GM18907 (cell line): Measurements from ENCODE around the gene ATP4B.

Experiments used
- ATAC-seq: cut with Tn5 transposase; IDR thresholded peaks from one replicate; pipeline ENCODE4 v1.9.1; 2021; ENCODE audit warnings: mild to moderate bottlenecking, moderate library complexity; ENCODE audit not compliant: unreplicated experiment

Gene ATP4B

GRCh38 chr13:113608967-113609533 lies 48.9 kb downstream of the ATP4B start:
- ATAC-seq: no peak

- no peak for ATAC-seq
Observed at GRCh38 chr13:113607889-113608635, 49.9 kb downstream of the ATP4B start.

GRCh38 chr13:113607056-113607888 lies 50.7 kb downstream of the ATP4B start:
- ATAC-seq: no peak

- no peak for ATAC-seq
Observed at GRCh38 chr13:113605866-113606438, 52.0 kb downstream of the ATP4B start.

- ATAC-seq: no peak
Observed at GRCh38 chr13:113605461-113605860, 52.5 kb downstream of the ATP4B start.

- ATAC-seq: no peak
Observed at GRCh38 chr13:113604186-113604585, 53.8 kb downstream of the ATP4B start.

- no peak for ATAC-seq
Observed at GRCh38 chr13:113603116-113603710, 54.8 kb downstream of the ATP4B start.

- no peak for ATAC-seq
Observed at GRCh38 chr13:113602291-113602988, 55.6 kb downstream of the ATP4B start.

GRCh38 chr13:113601166-113602070 lies 56.6 kb downstream of the ATP4B start:
- no peak for ATAC-seq

GRCh38 chr13:113599391-113599790 lies 58.6 kb downstream of the ATP4B start:
- ATAC-seq: no peak
